HL-60 (cell line): ENCODE data around the gene LAMA5.

Experiments used
- TF ChIP-seq, protein P1 (sequence below): IDR thresholded peaks from 2 replicates; pipeline ENCODE4 v1.6.1; 2012; ENCODE audit warnings: low read depth; ENCODE audit not compliant: insufficient replicate concordance
- TF ChIP-seq, protein P2 (sequence below): IDR thresholded peaks from one replicate; pipeline ENCODE4 v1.5.1; 2011; ENCODE audit warnings: low read length, control low read depth, inconsistent platforms; ENCODE audit not compliant: insufficient read depth

DNA sequence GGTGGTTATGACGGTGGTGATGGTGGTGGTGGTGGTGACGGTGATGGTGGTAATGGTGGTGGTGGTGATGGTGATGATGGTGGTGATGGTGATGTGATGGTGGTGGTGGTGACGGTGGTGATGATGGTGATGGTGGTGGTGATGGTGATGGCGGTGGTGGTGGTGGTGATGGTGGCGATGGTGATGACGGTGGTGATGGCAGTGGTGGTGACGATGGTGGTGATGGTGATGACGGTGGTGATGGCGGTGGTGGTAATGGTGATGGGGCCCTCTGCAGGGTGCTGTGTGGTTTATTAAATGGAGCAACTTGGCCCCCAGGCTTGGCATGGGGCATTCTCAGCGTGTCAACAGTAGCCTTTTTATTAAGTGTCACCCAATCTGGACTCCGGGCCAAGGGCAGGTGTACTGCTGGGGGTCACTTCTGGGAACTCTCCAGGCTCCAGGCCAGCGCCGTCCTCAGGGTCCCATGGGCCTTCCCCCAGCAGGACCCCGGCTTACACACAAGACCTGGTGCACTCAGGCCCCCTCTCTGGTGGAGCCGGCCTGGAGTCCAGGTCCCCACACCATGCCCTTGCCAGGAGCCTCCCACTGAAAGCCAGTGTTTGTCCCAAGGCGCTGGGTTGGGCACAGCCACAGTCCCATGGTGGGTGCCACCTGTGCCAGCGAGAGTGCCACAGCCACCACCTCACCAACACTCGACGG, 31.2 kb upstream of the LAMA5 start:
- TF ChIP-seq, protein P1, sequence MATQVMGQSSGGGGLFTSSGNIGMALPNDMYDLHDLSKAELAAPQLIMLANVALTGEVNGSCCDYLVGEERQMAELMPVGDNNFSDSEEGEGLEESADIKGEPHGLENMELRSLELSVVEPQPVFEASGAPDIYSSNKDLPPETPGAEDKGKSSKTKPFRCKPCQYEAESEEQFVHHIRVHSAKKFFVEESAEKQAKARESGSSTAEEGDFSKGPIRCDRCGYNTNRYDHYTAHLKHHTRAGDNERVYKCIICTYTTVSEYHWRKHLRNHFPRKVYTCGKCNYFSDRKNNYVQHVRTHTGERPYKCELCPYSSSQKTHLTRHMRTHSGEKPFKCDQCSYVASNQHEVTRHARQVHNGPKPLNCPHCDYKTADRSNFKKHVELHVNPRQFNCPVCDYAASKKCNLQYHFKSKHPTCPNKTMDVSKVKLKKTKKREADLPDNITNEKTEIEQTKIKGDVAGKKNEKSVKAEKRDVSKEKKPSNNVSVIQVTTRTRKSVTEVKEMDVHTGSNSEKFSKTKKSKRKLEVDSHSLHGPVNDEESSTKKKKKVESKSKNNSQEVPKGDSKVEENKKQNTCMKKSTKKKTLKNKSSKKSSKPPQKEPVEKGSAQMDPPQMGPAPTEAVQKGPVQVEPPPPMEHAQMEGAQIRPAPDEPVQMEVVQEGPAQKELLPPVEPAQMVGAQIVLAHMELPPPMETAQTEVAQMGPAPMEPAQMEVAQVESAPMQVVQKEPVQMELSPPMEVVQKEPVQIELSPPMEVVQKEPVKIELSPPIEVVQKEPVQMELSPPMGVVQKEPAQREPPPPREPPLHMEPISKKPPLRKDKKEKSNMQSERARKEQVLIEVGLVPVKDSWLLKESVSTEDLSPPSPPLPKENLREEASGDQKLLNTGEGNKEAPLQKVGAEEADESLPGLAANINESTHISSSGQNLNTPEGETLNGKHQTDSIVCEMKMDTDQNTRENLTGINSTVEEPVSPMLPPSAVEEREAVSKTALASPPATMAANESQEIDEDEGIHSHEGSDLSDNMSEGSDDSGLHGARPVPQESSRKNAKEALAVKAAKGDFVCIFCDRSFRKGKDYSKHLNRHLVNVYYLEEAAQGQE = no peak
- TF ChIP-seq, protein P2, sequence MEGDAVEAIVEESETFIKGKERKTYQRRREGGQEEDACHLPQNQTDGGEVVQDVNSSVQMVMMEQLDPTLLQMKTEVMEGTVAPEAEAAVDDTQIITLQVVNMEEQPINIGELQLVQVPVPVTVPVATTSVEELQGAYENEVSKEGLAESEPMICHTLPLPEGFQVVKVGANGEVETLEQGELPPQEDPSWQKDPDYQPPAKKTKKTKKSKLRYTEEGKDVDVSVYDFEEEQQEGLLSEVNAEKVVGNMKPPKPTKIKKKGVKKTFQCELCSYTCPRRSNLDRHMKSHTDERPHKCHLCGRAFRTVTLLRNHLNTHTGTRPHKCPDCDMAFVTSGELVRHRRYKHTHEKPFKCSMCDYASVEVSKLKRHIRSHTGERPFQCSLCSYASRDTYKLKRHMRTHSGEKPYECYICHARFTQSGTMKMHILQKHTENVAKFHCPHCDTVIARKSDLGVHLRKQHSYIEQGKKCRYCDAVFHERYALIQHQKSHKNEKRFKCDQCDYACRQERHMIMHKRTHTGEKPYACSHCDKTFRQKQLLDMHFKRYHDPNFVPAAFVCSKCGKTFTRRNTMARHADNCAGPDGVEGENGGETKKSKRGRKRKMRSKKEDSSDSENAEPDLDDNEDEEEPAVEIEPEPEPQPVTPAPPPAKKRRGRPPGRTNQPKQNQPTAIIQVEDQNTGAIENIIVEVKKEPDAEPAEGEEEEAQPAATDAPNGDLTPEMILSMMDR = no peak
